ENCODE data around the gene SYNJ1.

DNA sequence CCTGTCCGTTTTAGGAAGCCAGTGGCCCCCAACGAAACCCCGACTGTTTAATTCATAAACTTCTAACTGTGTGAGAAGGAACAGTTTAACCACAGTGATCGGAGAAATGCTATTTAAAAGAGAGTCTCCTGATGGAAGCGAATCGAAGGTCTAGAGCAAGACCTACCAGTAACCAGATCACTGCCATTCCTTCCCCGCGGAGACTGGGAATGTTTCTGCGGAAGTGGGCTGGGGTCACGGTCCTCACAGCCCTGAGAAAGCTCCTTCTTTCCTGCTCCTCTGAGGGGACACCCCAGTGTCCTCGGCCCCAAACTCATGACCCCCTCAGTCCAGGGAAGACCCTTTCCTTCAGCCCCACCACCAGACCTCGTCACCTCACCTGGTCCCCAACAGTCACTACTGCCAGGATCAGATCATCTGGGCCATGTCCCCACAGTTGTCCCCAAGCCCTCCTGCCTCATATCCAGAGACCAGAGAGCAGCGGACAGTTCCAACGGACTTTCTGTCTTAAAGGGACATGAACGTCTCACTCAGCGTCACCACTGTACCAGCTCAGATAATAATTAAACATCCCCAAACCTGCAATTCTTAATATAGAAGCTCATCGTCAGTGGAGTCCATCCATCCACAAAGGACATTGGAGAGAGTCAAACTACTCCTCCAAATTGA lies 142.6 kb downstream of the SYNJ1 start, which contains the start of gene TCP10L:
- TF ChIP-seq, protein P1, sequence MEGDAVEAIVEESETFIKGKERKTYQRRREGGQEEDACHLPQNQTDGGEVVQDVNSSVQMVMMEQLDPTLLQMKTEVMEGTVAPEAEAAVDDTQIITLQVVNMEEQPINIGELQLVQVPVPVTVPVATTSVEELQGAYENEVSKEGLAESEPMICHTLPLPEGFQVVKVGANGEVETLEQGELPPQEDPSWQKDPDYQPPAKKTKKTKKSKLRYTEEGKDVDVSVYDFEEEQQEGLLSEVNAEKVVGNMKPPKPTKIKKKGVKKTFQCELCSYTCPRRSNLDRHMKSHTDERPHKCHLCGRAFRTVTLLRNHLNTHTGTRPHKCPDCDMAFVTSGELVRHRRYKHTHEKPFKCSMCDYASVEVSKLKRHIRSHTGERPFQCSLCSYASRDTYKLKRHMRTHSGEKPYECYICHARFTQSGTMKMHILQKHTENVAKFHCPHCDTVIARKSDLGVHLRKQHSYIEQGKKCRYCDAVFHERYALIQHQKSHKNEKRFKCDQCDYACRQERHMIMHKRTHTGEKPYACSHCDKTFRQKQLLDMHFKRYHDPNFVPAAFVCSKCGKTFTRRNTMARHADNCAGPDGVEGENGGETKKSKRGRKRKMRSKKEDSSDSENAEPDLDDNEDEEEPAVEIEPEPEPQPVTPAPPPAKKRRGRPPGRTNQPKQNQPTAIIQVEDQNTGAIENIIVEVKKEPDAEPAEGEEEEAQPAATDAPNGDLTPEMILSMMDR (IDR thresholded peaks at IDR 0.05) = no peak
- no peak for TF ChIP-seq POLR2A (IDR thresholded peaks at IDR 0.05)
